SJCRH30 (cell line): ENCODE data around the gene EPB41. TPM values are rescaled to one million over a fixed set of nuclear protein-coding genes. Genes with fewer than 3 reads are reported as not detected.

Source experiments
- DNase-seq, 2 experiments: peaks; one replicate each; pipeline ENCODE4 v3.0.0-alpha.2; 2015 to 2020
- H3K27ac ChIP-seq: fragments of 250-450 bp; sonication (Bioruptor Pico); 2 replicates; pipeline ENCODE4 v1.5.1; 2020; ENCODE audit warnings: mild to moderate bottlenecking, moderate library complexity
- H3K27me3 ChIP-seq: fragments of 250-450 bp; sonication (Bioruptor Pico); 2 replicates; pipeline ENCODE4 v1.5.1; 2020; ENCODE audit warnings: mild to moderate bottlenecking, moderate library complexity
- H3K36me3 ChIP-seq: fragments of 250-450 bp; sonication (Bioruptor Pico); 2 replicates; pipeline ENCODE4 v1.5.1; 2020; ENCODE audit warnings: mild to moderate bottlenecking, moderate library complexity
- H3K4me1 ChIP-seq: fragments of 250-450 bp; sonication (Bioruptor Pico); 2 replicates; pipeline ENCODE4 v1.5.1; 2020; ENCODE audit warnings: mild to moderate bottlenecking, moderate library complexity
- H3K4me3 ChIP-seq: fragments of 250-450 bp; sonication (Bioruptor Pico); 2 replicates; pipeline ENCODE4 v1.5.1; 2020; ENCODE audit warnings: mild to moderate bottlenecking, moderate library complexity
- H3K9me3 ChIP-seq: fragments of 250-450 bp; sonication (Bioruptor Pico); replicated peaks from 2 replicates; pipeline ENCODE4 v1.5.1; 2020; ENCODE audit warnings: mild to moderate bottlenecking, moderate library complexity
- total RNA-seq: library from RNA; depleted of rRNA; stranded (reverse); fragments of >200 nt; shearing (Covaris generic); gene quantifications from 2 replicates; pipeline ENCODE4 v1.2.3, GENCODE V29; 2014

EPB41 gene
- total RNA-seq, 1 experiment from 2014 or later, result 67.1 TPM

DNA sequence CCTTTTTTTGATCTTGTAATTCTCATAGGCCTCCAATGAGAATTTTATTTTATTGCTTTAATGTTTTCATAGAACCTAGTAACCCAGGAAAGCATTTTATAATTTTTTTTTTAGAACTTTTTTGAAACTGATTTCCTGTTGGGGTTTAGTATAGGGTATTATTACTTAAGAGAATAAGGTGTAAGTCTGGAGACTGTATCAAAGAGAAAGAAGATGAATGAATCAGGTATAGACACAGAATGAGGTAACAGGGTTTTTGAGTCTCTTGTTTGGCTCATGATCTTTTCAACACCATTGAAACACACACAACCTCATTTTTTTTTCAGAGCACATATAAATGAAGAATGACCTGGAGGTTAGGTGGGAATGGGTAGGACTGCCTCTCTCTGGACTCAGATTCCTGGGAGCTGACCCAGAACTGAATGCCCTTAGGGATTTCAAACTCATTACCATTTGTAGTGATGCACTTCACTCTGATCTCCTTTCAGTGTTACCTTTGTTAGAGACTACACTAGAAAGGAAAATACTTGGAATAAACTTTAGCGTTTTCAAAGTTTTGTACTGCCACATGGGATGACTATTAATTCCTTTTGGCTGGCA lies 51.0 kb downstream of the EPB41 start:
- no peak for DNase-seq
- Histone ChIP-seq H3K36me3 (no peaks in the 10 kb centered on the region), H3K4me3 (no peak overlapping the region), H3K4me1 (no peaks in the 10 kb centered on the region), H3K27me3 (no peaks in the 10 kb centered on the region), H3K27ac (no peak overlapping the region), H3K9me3 (no peaks in the 10 kb centered on the region)

GRCh38 chr1:28966617-28967016 lies 52.2 kb downstream of the EPB41 start:
- no peak for DNase-seq

DNA sequence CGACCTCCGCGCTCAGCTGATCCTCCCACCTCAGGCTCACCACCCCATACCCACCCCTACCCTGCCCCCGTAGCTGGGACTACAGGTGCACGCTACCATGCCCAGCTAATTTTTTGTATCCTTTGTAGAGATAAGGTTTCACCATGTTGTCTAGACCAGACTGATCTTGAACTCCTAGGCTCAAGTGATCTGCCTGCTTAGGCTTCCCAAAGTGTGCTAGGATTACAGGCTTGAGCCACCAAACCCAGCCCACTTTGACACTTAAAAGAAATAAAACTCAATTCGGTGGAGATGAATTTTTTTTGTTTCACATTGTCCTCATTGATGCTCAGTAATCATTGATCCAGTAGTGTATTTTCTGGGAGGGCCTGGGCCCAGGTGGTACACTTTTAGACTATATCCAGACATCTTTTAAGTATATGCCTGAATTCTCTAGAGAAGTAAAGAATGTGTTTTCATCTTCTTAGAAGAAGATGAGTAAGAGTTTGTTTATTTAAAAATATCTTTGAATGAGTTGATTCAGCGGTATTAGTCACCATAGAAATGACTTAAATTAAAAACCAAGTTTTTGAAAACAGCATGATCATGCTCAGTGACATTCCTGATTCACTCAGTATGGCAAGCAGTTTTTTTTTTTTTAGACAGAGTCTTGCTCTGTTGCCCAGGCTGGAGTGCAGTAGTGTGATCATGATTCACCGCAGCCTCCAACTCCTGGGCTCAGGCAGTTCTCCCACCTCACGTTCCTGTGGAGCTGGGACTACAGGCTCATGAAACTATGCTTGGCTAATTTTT lies 57.8 kb downstream of the EPB41 start:
- Histone ChIP-seq H3K9me3 (no peaks in the 10 kb centered on the region), H3K4me1 (no peaks in the 10 kb centered on the region), H3K4me3 (no peak overlapping the region), H3K27ac (no peak overlapping the region), H3K36me3 (no peaks in the 10 kb centered on the region), H3K27me3 (no peaks in the 10 kb centered on the region)
- no peak for DNase-seq

More at GRCh38 chr1:28966617-28967016, 52.2 kb downstream of the EPB41 start:
- no peaks in the 10 kb centered on the region for H3K9me3 ChIP-seq
- H3K27ac ChIP-seq, result no peak overlapping the region
- no peak overlapping the region for H3K4me3 ChIP-seq
- no peaks in the 10 kb centered on the region for H3K36me3 ChIP-seq
- H3K4me1 ChIP-seq, result no peaks in the 10 kb centered on the region
- no peaks in the 10 kb centered on the region for H3K27me3 ChIP-seq

- no peaks in the 10 kb centered on the region for H3K36me3 ChIP-seq
- DNase-seq, result no peak
- H3K27me3 ChIP-seq, result no peaks in the 10 kb centered on the region
- H3K9me3 ChIP-seq, result no peaks in the 10 kb centered on the region
- no peaks in the 10 kb centered on the region for H3K4me1 ChIP-seq
- H3K27ac ChIP-seq, result no peak overlapping the region
- H3K4me3 ChIP-seq, result no peak overlapping the region
Observed at GRCh38 chr1:28973596-28974421, 59.4 kb downstream of the EPB41 start.

- no peak overlapping the region for H3K27ac ChIP-seq
- no peaks in the 10 kb centered on the region for H3K4me1 ChIP-seq
- H3K4me3 ChIP-seq, result no peak overlapping the region
- H3K9me3 ChIP-seq, result no peaks in the 10 kb centered on the region
- H3K36me3 ChIP-seq, result no peaks in the 10 kb centered on the region
- no peaks in the 10 kb centered on the region for H3K27me3 ChIP-seq
- DNase-seq, result no peak
Observed at GRCh38 chr1:28974432-28974831, 60.1 kb downstream of the EPB41 start.

DNA sequence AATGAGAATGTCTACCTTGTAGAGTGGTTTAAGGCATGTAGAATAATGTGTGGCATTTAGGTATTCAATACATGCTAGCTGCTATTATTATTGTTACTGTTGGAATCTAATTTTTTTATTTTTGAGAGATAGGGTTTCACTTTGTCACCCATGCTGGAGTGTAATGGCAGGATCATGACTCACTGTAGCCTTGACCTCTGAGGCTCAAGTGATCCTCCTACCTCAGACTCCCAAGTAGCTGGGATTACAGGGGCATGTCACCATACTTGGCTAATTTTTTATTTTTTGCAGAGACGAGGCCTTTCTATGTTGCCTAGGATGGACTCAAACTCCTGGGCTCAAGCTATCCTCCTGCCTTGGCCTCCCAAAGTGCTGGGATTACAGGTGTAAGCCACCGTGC lies 61.9 kb downstream of the EPB41 start:
- Histone ChIP-seq H3K9me3 (no peaks in the 10 kb centered on the region), H3K27me3 (no peaks in the 10 kb centered on the region), H3K27ac (no peak overlapping the region), H3K4me1 (no peaks in the 10 kb centered on the region), H3K36me3 (no peaks in the 10 kb centered on the region), H3K4me3 (no peak overlapping the region)
- DNase-seq, result no peak

DNA sequence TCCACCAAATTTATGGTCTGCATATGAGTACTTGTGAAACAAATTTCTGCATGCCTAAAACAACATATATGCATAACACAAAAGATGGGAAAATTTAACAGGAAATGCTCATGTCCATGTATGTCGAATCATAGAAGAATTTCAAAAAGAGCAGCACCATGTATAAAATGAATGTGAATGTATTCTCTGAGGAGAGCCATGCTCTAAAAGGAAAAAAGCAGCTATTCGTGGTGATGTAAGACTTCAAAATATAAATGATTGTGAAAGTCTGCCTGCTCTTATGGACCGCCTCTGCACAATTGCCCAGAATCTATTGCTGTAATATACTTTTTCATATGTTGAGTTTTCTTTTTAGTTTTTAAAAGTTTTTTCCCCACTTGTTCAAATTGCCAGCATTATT lies 66.8 kb downstream of the EPB41 start:
- Histone ChIP-seq H3K27me3 (no peaks in the 10 kb centered on the region), H3K27ac (no peak overlapping the region), H3K4me3 (no peak overlapping the region), H3K9me3 (0 out of 2 replicates have a peak, but pooled peaks cover 3% of the 10 kb centered on the region), H3K4me1 (no peaks in the 10 kb centered on the region), H3K36me3 (no peaks in the 10 kb centered on the region)
- no peak for DNase-seq

DNA sequence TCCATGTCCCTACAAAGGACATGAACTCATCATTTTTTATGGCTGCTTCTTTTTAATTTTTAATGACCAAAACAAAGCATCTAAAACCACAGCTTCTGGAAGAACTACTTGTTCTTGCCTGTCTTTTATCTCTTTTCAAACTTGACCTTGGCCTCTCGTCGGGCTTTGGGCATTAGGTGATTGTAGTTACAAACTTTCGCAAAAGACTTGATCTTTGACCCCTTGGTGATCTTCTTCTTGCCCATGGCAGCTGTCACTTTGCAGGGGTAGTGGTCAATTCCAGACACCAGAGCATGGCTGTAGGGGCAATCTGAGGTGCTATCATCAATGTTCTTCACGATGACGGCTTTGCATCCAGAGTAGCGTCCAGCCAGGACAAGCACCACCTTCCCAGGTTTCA lies 67.8 kb downstream of the EPB41 start:
- Histone ChIP-seq H3K27me3 (no peaks in the 10 kb centered on the region), H3K9me3 (0 out of 2 replicates have a peak, but pooled peaks cover 3% of the 10 kb centered on the region), H3K4me3 (no peak overlapping the region), H3K4me1 (no peaks in the 10 kb centered on the region), H3K36me3 (no peaks in the 10 kb centered on the region), H3K27ac (no peak overlapping the region)
- DNase-seq, result no peak

- DNase-seq, result no peak
- H3K27ac ChIP-seq, result no peak overlapping the region
Observed at GRCh38 chr1:28983091-28983490, 68.7 kb downstream of the EPB41 start.

DNA sequence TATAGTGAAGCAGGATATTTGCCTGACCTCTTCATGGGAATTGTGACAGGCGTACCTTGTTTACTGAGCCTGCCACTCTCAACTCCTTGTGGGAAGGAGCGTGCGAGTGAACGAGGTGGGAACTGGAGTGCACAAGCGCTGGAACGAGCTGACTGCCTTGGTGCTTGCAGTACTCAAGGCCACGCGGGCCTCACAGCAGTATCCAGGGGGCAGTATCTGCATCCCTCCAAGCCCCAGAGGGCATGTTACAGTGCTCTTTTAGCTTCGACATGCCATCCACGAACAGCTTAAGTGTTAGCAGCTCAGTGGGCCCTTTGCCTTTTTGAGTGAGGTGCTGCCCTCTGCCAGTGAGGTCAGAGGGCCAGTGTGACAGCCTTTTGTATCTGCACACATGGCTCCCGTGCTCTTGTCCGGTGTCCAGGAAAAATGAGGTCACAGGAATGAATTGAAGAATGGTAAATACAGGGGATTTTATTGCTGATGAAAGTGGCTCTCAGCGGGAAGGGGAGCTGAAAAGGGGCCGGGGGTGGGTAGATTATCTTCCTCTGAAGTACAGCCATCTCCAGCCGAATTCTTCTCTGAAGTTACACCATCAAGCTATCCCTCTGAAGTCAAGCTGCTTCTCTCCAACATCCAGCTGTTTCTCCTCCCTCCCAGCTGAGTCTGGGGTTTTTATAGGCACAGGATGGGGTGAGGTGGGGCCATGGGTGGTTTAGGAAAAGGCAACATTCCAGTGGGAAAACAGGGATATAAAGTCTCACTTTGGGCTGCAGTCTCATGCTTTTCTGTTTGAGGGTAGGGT lies 69.3 kb downstream of the EPB41 start:
- H3K9me3 ChIP-seq, result 0 out of 2 replicates have a peak, but pooled peaks cover 3% of the 10 kb centered on the region
- no peak overlapping the region for H3K4me3 ChIP-seq
- H3K36me3 ChIP-seq, result no peaks in the 10 kb centered on the region
- H3K4me1 ChIP-seq, result no peaks in the 10 kb centered on the region
- H3K27me3 ChIP-seq, result no peaks in the 10 kb centered on the region
- DNase-seq, result no peak
- no peak overlapping the region for H3K27ac ChIP-seq

More at GRCh38 chr1:28983091-28983490, 68.7 kb downstream of the EPB41 start:
- 0 out of 2 replicates have a peak, but pooled peaks cover 3% of the 10 kb centered on the region for H3K9me3 ChIP-seq
- H3K27me3 ChIP-seq, result no peaks in the 10 kb centered on the region
- H3K36me3 ChIP-seq, result no peaks in the 10 kb centered on the region
- H3K4me1 ChIP-seq, result no peaks in the 10 kb centered on the region
- H3K4me3 ChIP-seq, result no peak overlapping the region

- H3K36me3 ChIP-seq, result no peaks in the 10 kb centered on the region
Observed at GRCh38 chr1:28984311-28984684, 69.9 kb downstream of the EPB41 start.

GRCh38 chr1:28985427-28985826 lies 71.1 kb downstream of the EPB41 start:
- Histone ChIP-seq H3K4me1 (no peaks in the 10 kb centered on the region), H3K9me3 (0 out of 2 replicates have a peak, but pooled peaks cover 3% of the 10 kb centered on the region), H3K36me3 (no peaks in the 10 kb centered on the region), H3K27me3 (no peaks in the 10 kb centered on the region), H3K4me3 (no peak overlapping the region), H3K27ac (no peak overlapping the region)
- DNase-seq, result no peak

More at GRCh38 chr1:28984311-28984684, 69.9 kb downstream of the EPB41 start:
- no peak for DNase-seq
- H3K27me3 ChIP-seq, result no peaks in the 10 kb centered on the region
- H3K27ac ChIP-seq, result no peak overlapping the region
- no peaks in the 10 kb centered on the region for H3K4me1 ChIP-seq
- H3K9me3 ChIP-seq, result 0 out of 2 replicates have a peak, but pooled peaks cover 3% of the 10 kb centered on the region
- H3K4me3 ChIP-seq, result no peak overlapping the region

DNA sequence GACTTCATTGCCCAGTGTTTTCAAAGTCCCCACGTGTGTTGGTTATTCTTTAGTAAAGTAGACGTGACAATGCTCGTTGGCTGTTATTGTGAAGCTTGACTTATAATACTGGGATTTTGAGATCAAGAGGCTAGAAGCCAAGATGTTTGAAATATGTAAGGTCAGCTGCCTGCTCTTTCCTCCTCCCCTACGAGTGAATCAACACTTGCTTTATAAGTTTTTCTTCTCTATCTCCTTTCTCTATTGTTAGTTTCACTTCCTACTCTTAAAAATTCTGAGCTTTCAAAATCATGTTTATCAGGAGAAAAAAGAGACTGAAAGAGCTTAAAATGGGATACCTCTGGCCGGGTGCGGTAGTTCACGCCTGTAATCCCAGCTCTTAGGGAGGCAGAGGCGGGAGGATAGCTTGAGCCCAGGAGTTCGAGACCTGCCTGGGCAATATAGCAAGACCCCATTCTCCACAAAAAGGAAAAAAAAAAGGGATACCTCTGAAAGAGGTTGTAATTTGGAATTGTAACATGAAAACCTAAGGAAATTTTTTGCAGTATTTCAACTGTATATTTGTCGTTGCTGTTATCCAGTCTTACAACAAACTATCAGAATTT lies 72.0 kb downstream of the EPB41 start:
- H3K4me3 ChIP-seq, result no peak overlapping the region
- no peak overlapping the region for H3K27ac ChIP-seq
- no peak for DNase-seq
- H3K36me3 ChIP-seq, result no peaks in the 10 kb centered on the region
- 0 out of 2 replicates have a peak, but pooled peaks cover 3% of the 10 kb centered on the region for H3K9me3 ChIP-seq
- no peaks in the 10 kb centered on the region for H3K4me1 ChIP-seq
- H3K27me3 ChIP-seq, result no peaks in the 10 kb centered on the region

- no peaks in the 10 kb centered on the region; the same call in 1 of the 2 replicates for H3K36me3 ChIP-seq
- H3K27ac ChIP-seq, result no peak overlapping the region
- H3K27me3 ChIP-seq, result no peaks in the 10 kb centered on the region
- DNase-seq, result no peak
- H3K4me3 ChIP-seq, result no peak overlapping the region
- H3K9me3 ChIP-seq, result no peaks in the 10 kb centered on the region
- no peaks in the 10 kb centered on the region for H3K4me1 ChIP-seq
Observed at GRCh38 chr1:29002792-29003191, 88.4 kb downstream of the EPB41 start.
